ENCODE measurements around the gene FAM177A1. TPM values are rescaled to one million over a fixed set of nuclear protein-coding genes. Genes with fewer than 3 reads are reported as not detected.

Gene FAM177A1
- total RNA-seq, result 100 to 1,000 TPM in 2 of 4 donors, 10 to 100 TPM in 2; 35.4 to 166 (median 120) TPM

- 1% methylated on average over 47 of the region's 77 CpGs; no CpG with 5 or more reads in 1 of the 2 donors for WGBS, 2 donors (ENCODE audit: low coverage in 1 of 2)
- intact Hi-C loops (cut with DNase I; ENCODE audit: low total_unique reads) (no loop called here), in situ Hi-C loops (cut with MboI; ENCODE audit: low pct_ligation_motif_present in 1 of 4, low pct_unique_long_range_greater_than_20kb in 1 of 4, low sequenced_read_pairs in 3 of 4) (no loop called here)
These were observed at the start of gene FAM177A1 for GRCh38 chr14:35046048-35046750. TSS of gene FAM177A1 (plus strand) at chr14:35046272. CDS start at chr14:35046464, 192 bp downstream.

GRCh38 chr14:34997762-34998161, 48.3 kb upstream of the FAM177A1 start:
- no peaks in the 10 kb centered on the region for H3K9me3 ChIP-seq
- TF ChIP-seq CTCF (IDR thresholded peaks at IDR 0.05) (no peak), EP300 (IDR thresholded peaks at IDR 0.05; ENCODE audit: low read depth) (no peak), POLR2AphosphoS5 (IDR thresholded peaks at IDR 0.05) (no peak), POLR2A (IDR thresholded peaks at IDR 0.05) (no peak)
- no peak for DNase-seq
- no peaks in the 10 kb centered on the region for H3K27me3 ChIP-seq
- 42 to 46% methylated on average over 3 of the region's 3 CpGs for WGBS, 2 donors (ENCODE audit: low coverage in 1 of 2)
- in situ Hi-C loops (cut with MboI; ENCODE audit: low pct_ligation_motif_present in 1 of 4, low pct_unique_long_range_greater_than_20kb in 1 of 4, low sequenced_read_pairs in 3 of 4), result no loop called here
- peaks cover 0 to 18% (median 0%) of the 10 kb centered on the region in 4 donors for H3K4me1 ChIP-seq
- peaks cover 0 to 11% (median 0%) of the 10 kb centered on the region in 4 donors for H3K36me3 ChIP-seq
- H3K4me3 ChIP-seq, result no peak overlapping the region
- H3K27ac ChIP-seq, result no peak overlapping the region
- intact Hi-C loops (cut with DNase I; ENCODE audit: low total_unique reads), result no loop called here

More at GRCh38 chr14:35046048-35046750, at the start of gene FAM177A1:
- Histone ChIP-seq H3K9me3 (no peaks in the 10 kb centered on the region), H3K36me3 (peaks cover 0 to 5% (median 0%) of the 10 kb centered on the region in 4 donors), H3K27me3 (no peaks in the 10 kb centered on the region), H3K4me3 (peak within 1 kb of the TSS; percentile 85 to 92 (median 88)), H3K4me1 (peaks cover 6 to 50% (median 35%) of the 10 kb centered on the region in 4 donors), H3K27ac (peak within 1 kb of the TSS; percentile 98 to 100 (median 98))
- peak; percentile 100 for DNase-seq
- TF ChIP-seq POLR2A (IDR thresholded peaks at IDR 0.05) (peak; percentile 99), EP300 (IDR thresholded peaks at IDR 0.05; ENCODE audit: low read depth) (peak; percentile 70), POLR2AphosphoS5 (IDR thresholded peaks at IDR 0.05) (peak; percentile 91 to 99 (median 98)), CTCF (IDR thresholded peaks at IDR 0.05) (peak in 2 of 5 experiments; percentile 1 to 28)

GRCh38 chr14:34999500-34999899, 46.6 kb upstream of the FAM177A1 start:
- H3K36me3 ChIP-seq, result peaks cover 0 to 11% (median 0%) of the 10 kb centered on the region in 4 donors
- no peak overlapping the region for H3K4me3 ChIP-seq
- no peaks in the 10 kb centered on the region for H3K9me3 ChIP-seq
- intact Hi-C loops (cut with DNase I; ENCODE audit: low total_unique reads) (no loop called here), in situ Hi-C loops (cut with MboI; ENCODE audit: low pct_ligation_motif_present in 1 of 4, low pct_unique_long_range_greater_than_20kb in 1 of 4, low sequenced_read_pairs in 3 of 4) (no loop called here)
- 94 to 100% methylated on average over 3 of the region's 3 CpGs for WGBS, 2 donors (ENCODE audit: low coverage in 1 of 2)
- peaks cover 0 to 11% (median 0%) of the 10 kb centered on the region in 4 donors for H3K4me1 ChIP-seq
- no peaks in the 10 kb centered on the region for H3K27me3 ChIP-seq
- no peak for DNase-seq
- H3K27ac ChIP-seq, result no peak overlapping the region
- no peak for TF ChIP-seq POLR2AphosphoS5 (IDR thresholded peaks at IDR 0.05)
- TF ChIP-seq POLR2A (IDR thresholded peaks at IDR 0.05), result no peak
- no peak for TF ChIP-seq CTCF (IDR thresholded peaks at IDR 0.05)
- TF ChIP-seq EP300 (IDR thresholded peaks at IDR 0.05; ENCODE audit: low read depth), result no peak

- Histone ChIP-seq H3K36me3 (peaks cover 0 to 11% (median 0%) of the 10 kb centered on the region in 4 donors), H3K27ac (no peak overlapping the region), H3K4me1 (peaks cover 0 to 11% (median 0%) of the 10 kb centered on the region in 4 donors), H3K9me3 (no peaks in the 10 kb centered on the region), H3K27me3 (no peaks in the 10 kb centered on the region), H3K4me3 (no peak overlapping the region)
- TF ChIP-seq EP300 (IDR thresholded peaks at IDR 0.05; ENCODE audit: low read depth), result no peak
- TF ChIP-seq POLR2A (IDR thresholded peaks at IDR 0.05), result no peak
- TF ChIP-seq POLR2AphosphoS5 (IDR thresholded peaks at IDR 0.05), result no peak
- intact Hi-C loops (cut with DNase I; ENCODE audit: low total_unique reads) (no loop called here), in situ Hi-C loops (cut with MboI; ENCODE audit: low pct_ligation_motif_present in 1 of 4, low pct_unique_long_range_greater_than_20kb in 1 of 4, low sequenced_read_pairs in 3 of 4) (no loop called here)
- WGBS, 2 donors (ENCODE audit: low coverage in 1 of 2), result 95 to 96% methylated on average over 2 of the region's 2 CpGs
- no peak for DNase-seq
These were observed 44.5 kb upstream of the FAM177A1 start for GRCh38 chr14:35001621-35002020.

All from transverse colon (tissue), 4 donors.